ENCODE measurements around the gene DOCK2. TPM values are rescaled to one million over a fixed set of nuclear protein-coding genes. Genes with fewer than 3 reads are reported as not detected.

Gene DOCK2
- total and polyA plus RNA-seq, 12 donors = 3.3 to 59.5 (median 21.0) TPM

DNA sequence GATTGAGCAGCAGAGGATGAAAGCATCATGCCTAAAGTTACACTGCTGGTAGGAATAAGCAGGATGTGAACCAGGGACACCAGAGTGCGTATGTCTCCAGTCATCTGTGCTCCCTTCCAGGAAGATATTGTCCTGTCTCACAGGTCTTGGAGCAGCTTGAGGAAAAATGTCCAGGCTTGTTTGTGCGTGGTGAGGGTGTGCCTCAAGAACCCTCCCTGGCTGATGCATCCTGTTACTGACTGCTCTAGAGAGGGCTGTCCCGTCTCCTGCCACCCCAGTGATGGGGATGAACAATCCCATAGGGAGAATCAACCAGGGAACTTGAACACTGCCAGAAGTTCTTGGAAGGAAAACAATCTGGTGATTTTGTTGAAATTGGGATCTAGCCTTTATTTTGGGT, 211.2 kb downstream of the DOCK2 start:
- no peaks in the 10 kb centered on the region for H3K36me3 ChIP-seq (replicated peaks in 1 of 2)
- H3K9me3 ChIP-seq (replicated peaks in 1 of 3) = no peaks in the 10 kb centered on the region
- H3K27me3 ChIP-seq = no peaks in the 10 kb centered on the region
- no peak overlapping the region for H3K4me3 ChIP-seq
- WGBS, 4 donors = 72 to 90% (median 82%) methylated on average over 3 of the region's 3 CpGs
- intact Hi-C loops (cut with DNase I) = no loop called here
- TF ChIP-seq POLR2A (IDR thresholded peaks at IDR 0.05) (no peak), CTCF (IDR thresholded peaks at IDR 0.05) (no peak)
- no peaks in the 10 kb centered on the region for H3K4me1 ChIP-seq (replicated peaks in 1 of 2)
- no peak for DNase-seq
- no peak overlapping the region for H3K27ac ChIP-seq

GRCh38 chr5:169848792-169849191, 211.7 kb downstream of the DOCK2 start:
- H3K4me3 ChIP-seq = no peak overlapping the region
- no peaks in the 10 kb centered on the region for H3K36me3 ChIP-seq (replicated peaks in 1 of 2)
- no peak for TF ChIP-seq CTCF (IDR thresholded peaks at IDR 0.05)
- no peak for TF ChIP-seq POLR2A (IDR thresholded peaks at IDR 0.05)
- no peaks in the 10 kb centered on the region for H3K9me3 ChIP-seq (replicated peaks in 1 of 3)
- 73 to 92% (median 78%) methylated on average over 2 of the region's 2 CpGs for WGBS, 4 donors
- no peak for DNase-seq
- intact Hi-C loops (cut with DNase I) = no loop called here
- H3K4me1 ChIP-seq (replicated peaks in 1 of 2) = no peaks in the 10 kb centered on the region
- H3K27me3 ChIP-seq = no peaks in the 10 kb centered on the region
- no peak overlapping the region for H3K27ac ChIP-seq

DNA sequence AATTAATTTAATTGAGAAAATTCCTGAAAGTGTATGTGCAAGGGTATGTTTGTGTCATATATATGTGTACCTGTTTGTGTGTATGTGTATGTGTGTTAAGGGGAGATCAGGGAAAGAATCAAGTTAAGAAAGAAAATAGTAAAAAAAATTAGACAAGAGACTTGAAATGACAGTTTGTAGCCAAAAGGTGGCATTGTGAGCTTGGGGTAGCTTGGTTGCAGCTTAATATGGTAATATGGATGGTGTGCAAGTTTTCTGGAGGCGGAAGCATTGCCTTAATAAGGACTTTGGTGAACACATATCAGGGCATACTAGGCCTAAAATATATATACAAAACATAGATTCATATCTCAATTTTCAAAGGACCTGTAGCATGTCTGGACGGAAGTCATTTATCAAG, 213.3 kb downstream of the DOCK2 start:
- Histone ChIP-seq H3K27ac (no peak overlapping the region), H3K36me3 (replicated peaks in 1 of 2) (no peaks in the 10 kb centered on the region), H3K4me1 (replicated peaks in 1 of 2) (no peaks in the 10 kb centered on the region), H3K4me3 (no peak overlapping the region), H3K9me3 (replicated peaks in 1 of 3) (no peaks in the 10 kb centered on the region), H3K27me3 (no peaks in the 10 kb centered on the region)
- TF ChIP-seq CTCF (IDR thresholded peaks at IDR 0.05) (no peak), POLR2A (IDR thresholded peaks at IDR 0.05) (no peak)
- WGBS, 4 donors = 93 to 97% (median 96%) methylated on average over 2 of the region's 2 CpGs
- intact Hi-C loops (cut with DNase I) = no loop called here
- DNase-seq = no peak

- H3K9me3 ChIP-seq (replicated peaks in 1 of 3) = no peaks in the 10 kb centered on the region
- no peaks in the 10 kb centered on the region for H3K36me3 ChIP-seq (replicated peaks in 1 of 2)
- H3K4me3 ChIP-seq = no peak overlapping the region
- TF ChIP-seq POLR2A (IDR thresholded peaks at IDR 0.05) (no peak), CTCF (IDR thresholded peaks at IDR 0.05) (no peak)
- intact Hi-C loops (cut with DNase I) = no loop called here
- H3K27ac ChIP-seq = no peak overlapping the region
- no peaks in the 10 kb centered on the region for H3K27me3 ChIP-seq
- WGBS, 4 donors = 43 to 93% (median 69%) methylated on average over 1 of the region's 1 CpG
- no peaks in the 10 kb centered on the region for H3K4me1 ChIP-seq (replicated peaks in 1 of 2)
- DNase-seq = no peak
These were observed 214.3 kb downstream of the DOCK2 start for GRCh38 chr5:169851321-169851850.

Measured in adrenal gland (tissue), 12 donors.